ENCODE data around the gene UPF2.
"Not testable (repeated sequence)": the region's sequence is repeated elsewhere in the genome, so short reads cannot be mapped to it uniquely, and the experiment has no call there.

Gene UPF2, protein sequence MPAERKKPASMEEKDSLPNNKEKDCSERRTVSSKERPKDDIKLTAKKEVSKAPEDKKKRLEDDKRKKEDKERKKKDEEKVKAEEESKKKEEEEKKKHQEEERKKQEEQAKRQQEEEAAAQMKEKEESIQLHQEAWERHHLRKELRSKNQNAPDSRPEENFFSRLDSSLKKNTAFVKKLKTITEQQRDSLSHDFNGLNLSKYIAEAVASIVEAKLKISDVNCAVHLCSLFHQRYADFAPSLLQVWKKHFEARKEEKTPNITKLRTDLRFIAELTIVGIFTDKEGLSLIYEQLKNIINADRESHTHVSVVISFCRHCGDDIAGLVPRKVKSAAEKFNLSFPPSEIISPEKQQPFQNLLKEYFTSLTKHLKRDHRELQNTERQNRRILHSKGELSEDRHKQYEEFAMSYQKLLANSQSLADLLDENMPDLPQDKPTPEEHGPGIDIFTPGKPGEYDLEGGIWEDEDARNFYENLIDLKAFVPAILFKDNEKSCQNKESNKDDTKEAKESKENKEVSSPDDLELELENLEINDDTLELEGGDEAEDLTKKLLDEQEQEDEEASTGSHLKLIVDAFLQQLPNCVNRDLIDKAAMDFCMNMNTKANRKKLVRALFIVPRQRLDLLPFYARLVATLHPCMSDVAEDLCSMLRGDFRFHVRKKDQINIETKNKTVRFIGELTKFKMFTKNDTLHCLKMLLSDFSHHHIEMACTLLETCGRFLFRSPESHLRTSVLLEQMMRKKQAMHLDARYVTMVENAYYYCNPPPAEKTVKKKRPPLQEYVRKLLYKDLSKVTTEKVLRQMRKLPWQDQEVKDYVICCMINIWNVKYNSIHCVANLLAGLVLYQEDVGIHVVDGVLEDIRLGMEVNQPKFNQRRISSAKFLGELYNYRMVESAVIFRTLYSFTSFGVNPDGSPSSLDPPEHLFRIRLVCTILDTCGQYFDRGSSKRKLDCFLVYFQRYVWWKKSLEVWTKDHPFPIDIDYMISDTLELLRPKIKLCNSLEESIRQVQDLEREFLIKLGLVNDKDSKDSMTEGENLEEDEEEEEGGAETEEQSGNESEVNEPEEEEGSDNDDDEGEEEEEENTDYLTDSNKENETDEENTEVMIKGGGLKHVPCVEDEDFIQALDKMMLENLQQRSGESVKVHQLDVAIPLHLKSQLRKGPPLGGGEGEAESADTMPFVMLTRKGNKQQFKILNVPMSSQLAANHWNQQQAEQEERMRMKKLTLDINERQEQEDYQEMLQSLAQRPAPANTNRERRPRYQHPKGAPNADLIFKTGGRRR

DNA sequence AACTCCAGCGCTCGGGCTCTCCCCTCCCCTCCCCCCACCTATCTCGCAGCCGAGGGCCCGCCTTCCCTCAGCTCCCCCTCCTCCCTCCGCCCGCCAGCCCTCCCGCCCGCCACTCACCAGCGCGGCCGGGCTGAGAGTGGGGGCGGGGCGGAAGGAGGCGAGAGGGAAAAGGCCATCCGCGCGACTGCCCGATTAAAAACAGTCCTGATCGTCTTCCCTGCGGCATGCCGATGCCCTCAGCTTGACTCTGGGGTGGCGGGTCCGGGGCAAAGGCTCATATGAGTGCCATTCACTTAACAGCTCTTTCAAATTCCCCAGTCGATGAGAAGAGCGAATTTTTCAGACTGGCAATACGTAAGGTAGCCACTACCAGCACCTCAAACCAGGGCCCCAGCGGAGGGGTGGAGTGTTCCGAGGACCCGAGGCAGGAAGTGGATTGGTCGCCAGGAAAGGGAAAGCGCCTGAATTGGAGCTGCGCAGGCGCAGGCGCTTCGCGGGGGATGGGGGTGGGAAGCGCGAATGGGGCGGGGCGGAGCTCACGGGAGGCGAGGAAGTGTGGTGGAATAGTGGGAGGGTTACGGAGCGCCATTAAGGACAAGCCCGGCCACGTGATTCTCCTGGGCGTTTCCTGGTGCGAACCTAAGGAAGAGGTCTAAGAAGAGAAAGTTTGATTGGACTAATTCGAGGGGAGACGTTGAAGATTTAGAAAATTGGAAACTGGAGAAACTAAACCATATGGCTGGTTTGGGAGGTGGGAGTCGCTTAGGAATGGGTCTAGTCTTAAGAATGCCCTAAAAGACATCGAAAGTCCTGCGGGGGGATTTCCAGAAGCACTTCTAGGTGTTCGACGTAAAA, at the start of gene UPF2:
Gene UPF2 (minus strand): TSS at position 13 of the 855 bp plus-strand sequence. CDS start 7,386 bp downstream, outside the sequence.
- peak; percentile 93 for DNase-seq (ENCODE audit: low read depth)

DNA sequence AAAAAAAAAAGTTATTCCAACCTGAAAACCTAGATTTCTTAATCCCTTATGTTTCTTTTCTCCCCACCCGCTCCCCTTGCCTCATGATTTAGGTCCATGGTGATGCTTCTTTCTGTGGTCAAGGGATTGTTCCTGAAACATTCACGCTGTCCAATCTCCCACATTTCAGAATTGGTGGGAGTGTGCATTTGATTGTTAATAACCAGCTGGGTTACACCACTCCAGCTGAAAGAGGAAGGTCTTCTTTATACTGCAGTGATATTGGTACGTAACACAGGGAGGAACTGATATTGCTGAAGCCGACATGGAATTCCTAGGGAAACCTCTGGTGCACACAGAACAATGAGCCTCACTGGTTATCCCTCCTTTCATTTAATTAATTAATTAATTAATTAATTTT, 48.8 kb upstream of the UPF2 start:
- DNase-seq (ENCODE audit: low read depth), result no peak

DNA sequence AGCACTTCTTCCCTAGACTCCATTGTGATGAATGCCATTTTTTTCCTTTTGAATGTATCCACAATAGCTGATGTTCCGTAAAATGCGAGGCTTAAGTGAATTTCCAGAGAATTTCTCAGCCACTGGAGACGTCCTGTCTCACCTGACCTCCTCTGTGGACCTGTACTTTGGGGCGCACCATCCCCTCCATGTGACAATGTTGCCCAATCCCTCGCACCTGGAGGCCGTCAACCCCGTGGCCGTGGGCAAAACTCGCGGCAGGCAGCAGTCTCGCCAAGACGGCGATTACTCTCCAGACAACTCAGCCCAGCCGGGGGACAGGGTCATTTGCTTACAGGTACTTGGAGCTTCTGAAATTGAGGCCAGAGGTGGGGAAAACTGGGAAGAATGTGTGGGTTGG, 46.3 kb upstream of the UPF2 start:
- no peak for DNase-seq (ENCODE audit: low read depth)

DNA sequence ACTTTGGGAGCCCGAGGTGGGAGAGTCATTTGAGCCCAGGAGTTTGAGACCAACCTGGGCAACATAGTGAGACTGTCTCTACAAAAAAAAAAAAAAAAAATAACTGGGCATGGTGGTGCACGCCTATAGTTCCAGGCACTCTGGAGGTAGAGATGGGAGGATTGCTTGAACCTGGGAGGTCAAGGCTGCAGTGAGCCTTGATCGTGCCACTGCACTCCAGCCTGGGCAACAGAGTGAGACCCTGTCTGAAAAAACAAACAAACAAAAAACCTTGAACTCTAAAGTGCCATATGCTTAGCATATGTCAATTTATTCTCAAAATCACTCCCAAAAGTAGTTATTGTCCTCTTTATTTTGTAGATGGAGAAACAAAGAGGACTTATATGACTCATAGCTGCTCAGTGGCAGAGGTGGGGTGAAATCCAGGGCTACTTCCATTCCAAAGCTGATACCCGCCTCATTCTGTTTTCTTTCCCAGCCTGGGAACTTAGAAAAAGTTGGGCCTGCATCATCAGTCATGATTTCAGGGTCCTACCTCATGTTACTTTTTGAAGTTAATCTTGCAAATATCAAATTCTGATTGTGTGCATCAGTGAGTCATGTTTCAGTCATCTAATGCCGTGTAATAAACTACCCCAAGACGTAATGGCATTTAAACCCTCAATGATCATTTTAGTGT, 39.4 kb upstream of the UPF2 start:
- DNase-seq (ENCODE audit: low read depth), result no peak

DNA sequence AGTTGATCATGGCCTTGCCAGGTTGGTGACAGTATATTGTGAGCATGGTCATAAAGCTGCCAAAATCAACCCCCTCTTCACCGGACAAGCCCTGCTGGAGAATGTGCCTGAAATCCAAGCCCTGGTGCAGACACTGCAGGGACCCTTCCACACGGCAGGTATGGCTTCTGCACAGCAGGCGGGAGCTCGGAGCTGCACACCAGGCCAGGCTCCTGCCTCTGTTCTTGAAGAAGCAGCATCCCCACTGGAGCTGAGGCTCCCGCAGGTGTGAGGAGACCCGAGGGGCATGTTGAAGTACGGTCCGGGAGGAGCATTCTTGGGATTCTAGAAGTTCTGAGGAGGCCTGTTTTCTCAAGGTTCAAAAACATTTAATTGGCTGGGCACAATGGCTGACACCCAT, 38.9 kb upstream of the UPF2 start:
- no peak for DNase-seq (ENCODE audit: low read depth)

DNA sequence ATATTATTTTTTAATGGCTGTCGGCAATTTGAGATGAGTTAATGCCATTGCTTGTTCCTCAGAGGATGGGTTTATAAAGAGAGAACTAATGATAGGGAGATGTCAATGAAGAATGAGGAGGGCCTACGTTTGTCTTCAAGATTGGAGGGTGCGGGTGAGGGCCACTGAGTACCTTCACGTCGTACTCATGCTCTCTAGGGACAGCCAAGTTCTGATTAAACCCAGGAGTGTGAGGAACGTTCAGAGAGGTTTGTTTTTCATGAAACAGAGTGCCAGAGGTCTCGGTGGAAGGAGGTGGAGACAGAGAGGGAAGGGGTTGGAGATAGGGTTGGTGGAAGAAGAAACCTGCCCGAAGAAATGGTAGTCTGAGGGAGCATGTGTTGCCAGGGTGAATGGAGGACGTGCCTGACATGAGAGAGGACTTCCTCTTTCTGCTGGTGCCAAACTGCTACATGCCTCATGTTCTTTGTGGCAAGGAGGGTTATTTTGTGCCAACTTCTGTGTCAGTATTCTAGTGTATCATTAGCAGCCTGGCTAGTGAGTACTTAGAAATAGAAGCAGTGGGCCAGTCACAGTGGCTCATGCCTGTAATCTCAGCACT, 35.1 kb upstream of the UPF2 start:
- no peak for DNase-seq (ENCODE audit: low read depth)

DNA sequence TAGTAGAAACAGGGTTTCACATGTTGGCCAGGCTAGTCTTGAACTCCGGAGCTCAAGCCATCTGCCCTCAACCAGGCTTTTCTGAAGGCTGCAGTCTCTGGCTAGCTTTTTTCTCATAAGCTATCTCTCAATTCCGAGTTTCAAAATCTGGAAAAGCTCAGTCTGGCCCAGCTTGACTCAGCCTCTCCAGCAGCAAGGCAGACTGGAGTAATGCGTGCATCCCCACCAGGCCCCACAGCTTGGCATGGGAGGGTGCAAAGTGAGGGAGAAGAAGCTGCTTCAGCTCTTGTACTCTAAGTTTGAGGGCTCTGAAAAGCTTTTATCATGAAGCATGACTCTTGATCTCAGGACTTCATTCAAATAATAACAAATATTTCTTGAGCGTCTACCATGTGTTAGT, 30.9 kb upstream of the UPF2 start:
- DNase-seq (ENCODE audit: low read depth), result no peak

DNA sequence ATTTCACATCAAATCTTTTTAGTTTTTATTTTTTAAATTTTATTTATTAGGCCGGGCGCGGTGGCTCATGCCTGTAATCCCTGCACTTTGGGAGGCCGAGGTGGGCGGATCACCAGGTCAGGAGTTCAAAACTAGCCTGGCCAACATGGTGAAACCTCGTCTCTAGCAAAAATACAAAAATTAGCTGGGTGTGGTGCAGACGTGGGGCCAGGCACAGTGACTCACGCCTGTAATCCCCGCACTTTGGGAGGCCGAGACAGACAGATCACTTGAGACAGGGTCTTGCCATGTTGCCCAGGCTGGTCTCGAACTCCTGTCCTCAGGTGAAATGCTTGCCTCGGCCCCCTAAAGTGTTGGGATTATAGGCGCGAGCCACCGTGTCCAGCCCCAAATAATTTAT, 28.8 kb upstream of the UPF2 start:
- not testable (repeated sequence) for DNase-seq (ENCODE audit: low read depth)

DNA sequence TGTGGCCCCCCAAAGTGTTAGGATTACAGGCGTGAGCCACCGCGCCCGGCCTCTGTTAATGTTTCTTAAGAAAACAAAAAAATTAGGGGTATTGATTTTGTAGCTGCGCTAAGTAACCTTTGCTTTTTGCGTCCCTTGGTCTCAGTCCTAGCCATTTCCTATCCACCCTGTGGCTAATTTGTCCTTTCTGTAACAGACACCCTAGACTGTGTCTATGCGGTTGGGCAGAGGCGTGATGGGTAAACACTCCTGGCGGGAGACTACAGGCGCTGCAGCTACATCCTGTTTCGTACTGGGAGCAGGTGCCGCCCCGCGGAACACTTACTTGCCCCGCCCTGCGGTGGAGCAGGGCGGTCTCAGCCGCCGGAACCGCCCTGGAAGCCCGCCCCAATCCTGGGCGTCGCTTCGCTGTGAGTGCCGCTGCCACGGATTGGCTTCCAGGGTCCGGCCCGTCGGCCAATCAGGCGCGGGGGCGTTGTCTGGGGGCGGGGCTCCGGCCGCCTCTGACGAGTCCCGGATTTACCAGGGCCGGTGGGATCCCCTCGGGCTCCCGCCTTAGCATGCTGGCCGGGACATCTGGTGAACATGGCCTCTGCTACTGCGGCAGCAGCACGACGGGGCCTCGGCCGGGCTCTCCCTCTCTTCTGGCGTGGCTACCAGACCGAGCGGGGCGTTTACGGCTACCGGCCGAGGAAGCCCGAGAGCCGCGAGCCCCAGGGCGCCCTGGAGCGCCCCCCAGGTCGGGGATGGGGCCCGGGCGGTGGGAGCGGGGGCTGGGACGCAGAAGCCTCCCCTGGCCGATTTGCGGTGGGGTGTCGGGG, 26.1 kb upstream of the UPF2 start, which contains the start of gene DHTKD1:
Gene DHTKD1 (plus strand): TSS at position 506 of the 821 bp plus-strand sequence. CDS start 80 bp downstream, at position 586.
- DNase-seq (ENCODE audit: low read depth), result peak; percentile 98

DNA sequence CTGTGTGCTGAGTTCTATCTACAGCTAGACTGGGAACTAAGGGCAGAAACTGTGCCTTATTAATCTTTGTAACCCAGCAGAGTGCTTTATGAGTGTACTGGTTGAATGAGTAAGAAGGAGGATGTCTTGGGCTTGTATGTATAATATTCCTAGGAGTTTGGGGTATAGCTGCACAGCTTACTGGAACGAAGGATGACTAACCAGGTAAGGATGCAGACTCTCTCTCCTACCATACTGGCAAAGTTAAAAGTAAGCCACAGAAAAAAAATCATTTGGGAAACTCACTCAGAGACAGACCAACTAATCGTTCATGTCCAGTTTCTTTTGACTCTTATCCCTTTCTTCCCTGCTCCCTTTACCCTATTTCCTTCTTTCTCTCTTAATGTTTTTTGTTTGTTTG, 24.7 kb upstream of the UPF2 start:
- DNase-seq (ENCODE audit: low read depth), result no peak

DNA sequence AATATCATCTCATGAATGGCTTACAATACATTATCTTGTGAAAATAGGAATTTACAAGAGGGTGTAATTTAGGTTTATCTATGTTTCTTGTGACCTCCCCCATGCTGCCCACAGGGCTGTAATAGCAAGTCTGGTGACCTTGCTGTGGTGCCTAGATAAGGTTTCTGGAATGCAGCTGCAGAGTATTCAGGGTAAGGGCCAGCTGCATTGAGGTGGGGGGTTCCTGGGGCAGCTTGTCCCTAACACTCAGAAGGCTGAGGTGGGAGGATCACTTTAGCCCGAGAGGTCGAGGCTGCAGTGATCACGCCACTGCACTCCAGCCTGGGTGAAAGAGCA, 20.8 kb upstream of the UPF2 start:
- no peak for DNase-seq (ENCODE audit: low read depth)

DNA sequence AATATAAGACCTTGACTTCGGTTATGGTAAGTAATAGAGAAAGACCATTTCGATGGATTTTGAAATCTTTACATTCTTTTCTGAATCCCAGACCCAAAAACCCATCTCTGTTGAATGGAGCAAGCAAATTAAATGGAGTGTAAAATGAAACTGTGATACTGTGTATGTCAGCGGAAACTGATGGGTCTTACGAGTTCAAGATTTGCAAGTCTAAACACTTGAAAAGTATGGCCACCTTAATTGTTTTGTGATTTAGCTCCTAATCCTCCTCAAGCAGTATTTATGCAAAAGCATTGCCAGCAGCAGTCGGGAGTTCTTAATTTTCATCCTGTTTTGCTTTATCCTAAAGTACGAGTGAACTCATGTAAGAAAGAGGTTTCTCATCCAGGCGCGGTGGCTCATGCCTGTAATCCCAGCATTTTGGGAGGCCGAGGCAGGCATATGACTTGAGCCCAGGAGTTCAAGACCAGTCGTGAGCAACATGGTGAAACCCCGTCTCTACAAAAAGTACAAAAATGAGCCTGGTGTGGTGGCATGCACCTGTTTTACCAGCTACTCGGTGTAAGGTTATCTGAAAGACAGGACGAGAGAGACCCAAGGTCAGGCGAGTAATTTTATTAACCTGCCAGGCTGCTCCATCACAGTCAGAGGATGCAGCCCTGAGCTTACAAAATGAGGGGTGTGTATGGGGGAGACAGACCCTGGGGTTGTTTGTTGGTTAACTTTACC, 20.3 kb upstream of the UPF2 start:
- no peak for DNase-seq (ENCODE audit: low read depth)

DNA sequence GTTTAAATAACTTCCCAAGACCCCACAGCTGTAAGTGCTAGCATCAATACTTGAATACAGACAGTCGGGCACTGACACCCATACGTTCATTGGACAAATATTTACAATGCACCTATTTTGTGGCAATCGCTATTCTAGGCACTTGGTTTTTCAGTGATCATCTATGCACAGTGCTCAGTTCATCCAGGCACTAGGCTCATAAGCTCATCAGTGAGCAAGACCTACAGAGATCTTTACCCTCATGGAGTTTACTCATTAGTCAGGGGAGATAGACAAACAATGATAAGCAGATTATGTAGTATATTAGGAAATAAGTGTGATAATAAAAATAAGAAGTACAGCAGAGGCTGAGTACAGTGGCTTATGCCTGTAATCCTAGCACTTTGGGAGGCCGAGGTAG, 18.5 kb upstream of the UPF2 start:
- DNase-seq (ENCODE audit: low read depth), result no peak

DNA sequence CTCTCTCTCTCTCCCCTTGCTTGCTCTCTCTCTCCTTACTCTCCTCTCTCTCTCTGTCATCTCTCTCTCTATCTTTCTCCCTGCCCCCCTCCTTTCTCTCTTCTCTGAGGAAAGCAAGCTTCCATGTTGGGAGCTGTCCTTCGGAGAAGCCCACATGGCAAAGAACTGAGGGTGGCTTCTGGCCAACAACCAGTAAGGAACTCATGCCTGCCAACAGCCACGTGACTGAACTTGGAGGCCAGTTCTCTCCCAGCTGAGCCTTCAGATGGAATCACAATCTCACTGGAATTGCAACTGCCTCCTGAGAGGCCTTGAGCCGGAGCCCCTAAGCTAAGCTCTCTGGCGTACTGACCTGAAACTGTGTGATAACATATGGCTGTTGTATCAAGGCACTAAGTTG, 14.1 kb upstream of the UPF2 start:
- no peak for DNase-seq (ENCODE audit: low read depth)

DNA sequence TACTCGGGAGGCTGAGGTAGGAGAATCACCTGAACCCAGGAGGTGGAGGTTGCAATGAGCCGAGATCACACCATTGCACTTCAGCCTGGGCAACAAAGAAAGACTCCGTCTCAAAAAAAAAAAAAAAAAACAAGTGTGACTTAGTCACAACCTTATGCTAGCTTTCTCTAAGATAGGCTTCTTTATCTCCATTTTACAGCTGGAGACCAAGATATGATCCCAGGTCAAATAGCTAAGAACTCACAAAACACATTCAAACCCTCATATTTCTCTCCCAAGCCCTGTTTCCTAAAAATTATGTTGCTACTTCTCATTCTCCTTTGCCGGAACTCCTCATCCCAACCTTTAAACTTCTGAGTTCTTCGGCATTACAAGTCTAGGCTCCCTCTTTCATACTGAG, 13.1 kb upstream of the UPF2 start:
- DNase-seq (ENCODE audit: low read depth), result no peak

DNA sequence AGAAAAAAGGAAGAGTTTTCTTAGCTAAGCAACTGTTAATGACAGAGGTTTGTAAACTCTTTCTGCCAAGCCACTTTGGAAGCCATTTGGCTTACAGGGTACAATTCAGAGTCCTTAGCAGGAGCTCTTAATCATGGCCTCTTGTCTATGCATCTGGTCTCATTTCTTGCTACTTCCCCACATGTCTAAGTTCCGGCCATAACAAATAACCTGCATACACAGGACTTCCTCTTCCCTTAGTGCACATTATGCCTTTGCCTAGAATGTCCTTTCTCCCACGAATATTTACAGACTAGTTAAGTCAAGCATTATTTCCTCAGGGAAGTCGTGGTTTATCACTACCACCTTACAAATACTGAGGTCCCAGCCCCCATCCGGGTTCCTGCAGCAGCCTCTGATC, 8.6 kb upstream of the UPF2 start:
- DNase-seq (ENCODE audit: low read depth), result no peak

DNA sequence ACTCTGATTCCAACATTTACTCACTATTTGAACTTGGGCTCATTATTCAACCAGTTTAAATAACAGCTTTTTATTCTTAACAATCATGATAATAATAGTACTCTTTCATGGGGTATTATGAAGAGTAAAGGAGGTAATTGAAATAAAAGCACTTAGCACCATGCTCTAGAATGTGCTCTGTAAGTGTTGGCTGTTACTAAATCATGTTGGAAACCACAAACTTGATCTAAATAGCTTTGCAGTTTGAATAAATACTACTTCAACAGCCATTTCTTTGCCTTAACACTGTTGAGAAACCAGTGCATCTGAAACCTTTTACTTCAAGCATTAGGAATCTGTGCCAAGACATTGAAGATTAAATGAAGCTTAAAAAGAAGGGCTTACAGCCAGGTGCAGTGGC, 7.9 kb upstream of the UPF2 start:
- no peak for DNase-seq (ENCODE audit: low read depth)

DNA sequence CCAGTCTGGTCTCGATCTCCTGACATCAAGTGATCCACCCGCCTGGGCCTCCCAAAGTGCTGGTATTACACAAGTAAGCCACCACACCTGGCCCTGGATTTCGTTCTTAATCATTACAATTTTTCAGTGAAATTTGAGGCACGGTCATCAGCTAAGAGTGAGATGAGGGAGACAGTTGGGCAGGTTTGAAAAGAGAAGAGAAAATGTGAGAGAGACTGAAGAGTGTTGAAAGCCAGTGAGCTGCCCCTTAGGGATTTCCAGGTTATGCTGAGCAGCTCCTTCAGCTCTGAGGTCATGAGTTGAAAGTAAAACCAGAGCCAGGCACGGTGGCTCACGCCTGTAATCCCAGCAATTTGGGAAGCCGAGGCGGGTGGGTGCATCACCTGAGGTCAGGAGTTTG, 5.9 kb upstream of the UPF2 start:
- no peak for DNase-seq (ENCODE audit: low read depth)

DNA sequence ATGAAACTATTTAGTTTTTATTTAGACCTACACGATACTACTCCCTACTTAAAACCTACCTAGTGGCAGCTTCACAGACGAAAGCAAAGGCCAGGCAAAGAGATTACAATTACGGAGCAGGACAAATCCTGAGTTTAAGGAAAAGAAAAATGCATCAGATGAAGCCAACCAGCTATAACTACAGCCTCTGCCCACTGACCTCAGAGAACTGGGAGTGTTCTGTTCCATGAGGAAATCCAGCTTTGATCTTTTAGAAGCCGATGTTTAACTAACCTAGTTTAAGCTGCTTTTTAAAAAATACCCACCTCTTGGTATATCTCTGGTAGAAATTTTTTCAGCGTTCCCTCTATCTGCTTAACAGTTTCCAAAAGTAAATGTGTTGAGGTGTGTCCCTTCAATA, 3.0 kb upstream of the UPF2 start:
- no peak for DNase-seq (ENCODE audit: low read depth)

Data from stimulated activated CD8-positive, alpha-beta memory T cell treated with anti-CD3 and anti-CD28 coated beads, Interleukin-7, amount 100 ng/mL, for 24 hours (primary cell).